HG03039 (cell line): ENCODE measurements around the gene SLC6A12.

Experiments
- ATAC-seq: cut with Tn5 transposase; IDR thresholded peaks from one replicate; pipeline ENCODE4 v1.9.1; 2021; ENCODE audit warnings: mild to moderate bottlenecking, moderate library complexity; ENCODE audit not compliant: unreplicated experiment

The SLC6A12 gene

DNA sequence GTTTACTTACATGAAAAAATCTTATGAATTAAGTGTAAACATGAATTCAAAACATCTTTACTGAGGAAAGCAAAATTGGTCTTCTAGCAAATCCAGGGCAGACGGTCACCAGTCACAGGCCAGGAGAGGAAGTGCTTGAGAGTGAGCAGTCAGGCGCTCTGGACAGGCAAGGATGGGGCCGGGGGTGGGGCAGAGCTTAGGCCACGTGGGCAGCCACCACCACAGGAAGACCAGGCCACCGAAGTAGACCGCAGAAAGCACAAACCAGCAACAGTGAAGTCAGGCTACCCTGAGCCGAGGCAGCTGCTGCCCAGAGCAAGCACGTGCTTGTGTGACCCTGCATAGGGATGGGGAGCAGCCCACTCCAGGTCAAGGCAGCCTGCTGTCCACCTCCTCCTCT is 33.5 kb downstream of the SLC6A12 start:
- ATAC-seq = no peak

DNA sequence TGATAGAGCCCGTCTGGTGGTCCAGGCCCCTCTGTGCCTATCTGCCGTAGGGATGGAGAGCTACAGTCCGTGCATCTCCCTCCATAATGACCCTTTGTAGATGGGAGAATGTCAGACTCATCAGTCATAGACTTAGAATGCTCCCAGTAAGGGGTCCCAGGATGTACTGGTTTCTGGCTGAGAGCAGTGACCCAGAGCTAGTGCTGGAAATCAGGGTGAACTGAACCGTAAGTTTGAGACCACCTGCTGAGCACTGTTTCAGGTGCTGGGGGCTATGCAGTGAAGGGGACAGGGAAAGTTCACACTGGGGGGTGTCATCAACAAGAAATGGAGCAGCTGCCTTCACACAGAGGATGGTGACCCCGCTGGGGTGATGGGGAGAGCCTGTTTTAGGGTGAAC is 34.1 kb downstream of the SLC6A12 start:
- no peak for ATAC-seq

DNA sequence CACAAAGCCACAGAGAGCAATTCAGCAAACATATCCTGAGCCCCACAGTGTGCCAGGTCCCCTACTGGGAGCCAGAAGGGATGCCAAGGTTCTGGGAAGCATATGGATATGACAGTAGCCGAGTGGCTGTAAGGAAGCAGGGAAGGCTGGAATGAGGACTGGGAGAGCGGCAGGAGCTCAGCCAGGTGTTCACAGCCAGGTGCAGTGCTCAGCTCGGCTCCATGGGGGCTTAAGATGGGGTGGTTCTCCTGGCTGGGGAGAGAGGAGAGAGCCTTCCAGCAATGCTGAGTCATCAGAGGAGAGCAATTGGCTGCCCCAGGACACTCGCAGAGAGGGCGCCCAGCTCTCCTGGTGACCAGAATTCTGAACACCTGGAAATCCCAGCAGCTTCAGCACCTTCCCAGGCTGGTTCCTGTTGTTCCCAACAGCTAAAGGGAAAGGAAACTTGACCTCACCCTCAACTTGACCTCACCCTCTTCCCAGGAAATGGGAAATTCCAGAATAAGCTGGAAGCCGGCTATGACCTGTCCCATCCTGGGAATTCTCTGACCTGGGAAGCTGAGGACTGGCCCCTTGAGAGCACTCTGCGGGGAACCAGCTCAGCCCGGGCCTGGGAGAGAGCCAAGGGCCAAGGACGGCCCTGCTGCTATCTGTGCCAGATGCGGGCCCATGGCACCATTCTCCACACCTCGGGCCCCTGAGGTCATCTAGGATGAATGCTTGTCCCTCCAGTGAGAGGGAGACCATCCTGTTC is 34.6 kb downstream of the SLC6A12 start:
- no peak for ATAC-seq

DNA sequence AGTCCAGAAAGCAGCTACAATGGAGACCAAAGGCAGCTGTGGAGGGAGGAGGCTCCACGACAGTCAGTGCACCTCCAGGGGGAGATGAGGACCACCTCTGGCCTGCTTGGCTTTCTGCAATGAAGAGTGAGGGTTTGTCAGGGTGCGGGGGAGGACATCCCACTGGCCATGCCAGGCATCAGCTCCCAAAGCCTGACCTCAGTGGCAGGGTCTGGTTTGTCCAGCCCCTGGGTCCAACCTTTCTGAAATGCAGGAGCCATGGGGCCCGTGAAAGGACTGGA is 35.2 kb downstream of the SLC6A12 start:
- no peak for ATAC-seq

DNA sequence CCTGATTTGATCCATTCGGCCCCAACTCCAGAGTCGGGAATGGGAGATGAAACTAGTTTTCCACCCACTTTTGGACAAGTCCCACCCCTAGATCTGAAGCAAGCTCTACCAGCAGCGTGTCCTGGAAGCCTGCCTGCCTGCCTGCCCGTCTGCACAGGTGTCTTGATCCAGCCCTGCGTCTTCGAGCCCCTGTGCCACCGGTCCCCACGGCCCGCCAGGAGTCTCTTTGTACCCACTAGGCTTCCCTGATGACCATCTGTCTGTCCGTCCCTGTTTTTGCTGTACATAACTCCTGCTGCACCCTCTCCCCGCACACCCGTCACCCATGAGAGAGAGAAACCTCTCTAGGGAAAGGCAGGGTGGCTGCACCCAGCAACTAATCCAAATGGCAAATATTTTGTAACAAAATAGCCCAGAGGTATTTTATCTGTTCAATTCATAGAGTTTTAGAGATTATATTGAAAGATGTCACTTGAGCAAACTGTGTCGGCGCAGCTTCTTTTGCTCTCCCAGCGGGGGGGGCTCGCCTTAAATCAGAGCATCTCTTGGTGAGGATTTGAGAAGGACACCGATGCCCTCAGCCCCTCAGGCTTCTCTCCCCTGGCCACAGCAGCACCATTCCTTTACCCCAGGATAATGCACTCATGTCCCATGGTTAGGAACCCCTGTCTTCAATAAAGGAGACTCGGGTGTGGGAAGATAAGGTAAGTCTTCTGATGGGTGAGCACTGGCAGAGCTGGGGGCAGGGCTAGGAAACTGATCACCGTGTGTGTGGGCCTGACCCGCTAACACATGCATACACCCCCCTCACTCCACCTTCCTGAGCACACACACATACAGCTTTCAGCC is 35.8 kb downstream of the SLC6A12 start:
- no peak for ATAC-seq

DNA sequence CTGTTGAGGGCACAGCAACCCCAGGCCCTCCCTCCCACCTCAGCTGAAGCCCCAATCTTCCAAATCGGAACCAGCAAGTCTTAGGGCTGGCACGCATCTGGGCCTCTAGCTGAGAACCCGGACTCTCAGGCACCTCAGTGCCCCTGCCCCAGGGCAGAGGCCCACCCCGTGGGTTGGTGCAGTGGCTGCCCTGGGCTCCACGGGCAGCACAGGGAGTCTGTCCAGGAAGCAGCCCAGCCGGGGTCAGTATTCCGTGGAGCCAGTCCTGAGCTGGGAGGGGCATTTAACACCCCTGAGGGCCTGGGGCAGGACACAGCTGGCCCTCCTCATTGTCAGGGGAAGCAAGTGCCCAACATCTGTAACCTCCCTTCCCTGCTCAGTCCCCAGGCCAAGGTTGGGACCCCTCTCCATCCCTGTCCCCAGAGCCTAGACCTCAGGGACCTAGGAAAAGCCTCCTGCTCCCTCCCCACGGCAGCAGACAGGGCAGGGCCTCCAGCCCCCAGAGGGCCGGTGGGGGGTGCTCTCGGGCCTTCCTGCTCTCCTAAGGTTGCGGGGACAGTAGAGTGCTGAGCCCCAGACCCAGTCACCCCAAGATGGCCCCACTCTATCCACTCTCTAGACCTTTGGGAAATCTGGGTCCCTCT is 36.5 kb downstream of the SLC6A12 start:
- ATAC-seq = no peak

DNA sequence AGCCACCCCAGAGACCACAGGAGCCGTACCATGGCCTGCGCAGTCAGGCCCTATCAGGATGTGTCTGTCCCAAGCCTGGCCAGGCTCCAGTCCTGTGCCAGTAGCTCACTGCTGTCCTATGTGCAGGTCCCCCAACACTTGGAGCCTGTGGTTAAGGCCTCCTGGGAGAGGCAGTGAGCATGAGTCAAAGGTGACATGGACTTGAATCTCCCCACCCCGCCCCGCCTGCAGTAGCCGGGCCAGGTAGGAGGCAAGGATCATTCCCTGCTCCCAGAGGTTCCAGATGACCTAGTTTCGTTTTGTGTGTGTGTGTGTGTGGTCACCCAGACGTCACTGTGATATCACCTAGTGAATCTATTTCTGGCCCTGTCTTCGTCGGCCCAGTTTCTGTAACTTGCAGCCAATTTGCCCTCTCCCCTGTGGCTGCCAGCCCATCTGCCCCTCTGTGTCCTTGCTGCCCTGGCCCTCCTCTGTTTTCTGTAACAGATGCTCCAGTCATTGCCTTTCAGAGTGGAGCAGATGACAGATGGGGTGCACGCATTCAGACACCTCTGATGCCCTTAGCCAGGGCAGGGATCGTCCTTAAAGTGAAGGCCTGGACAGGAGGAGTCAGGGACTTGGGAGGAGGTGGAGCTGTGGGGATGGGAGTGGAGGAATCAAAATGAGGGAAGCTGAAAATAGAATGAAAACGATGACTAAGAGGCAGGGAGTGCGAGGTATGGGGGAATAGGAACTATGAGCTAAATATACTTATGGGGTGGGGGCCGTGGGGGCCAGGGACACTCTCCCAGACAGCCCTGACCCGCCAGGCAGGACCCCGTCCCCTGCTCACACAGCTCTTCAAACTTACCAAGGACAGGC is 37.4 kb downstream of the SLC6A12 start:
- no peak for ATAC-seq

DNA sequence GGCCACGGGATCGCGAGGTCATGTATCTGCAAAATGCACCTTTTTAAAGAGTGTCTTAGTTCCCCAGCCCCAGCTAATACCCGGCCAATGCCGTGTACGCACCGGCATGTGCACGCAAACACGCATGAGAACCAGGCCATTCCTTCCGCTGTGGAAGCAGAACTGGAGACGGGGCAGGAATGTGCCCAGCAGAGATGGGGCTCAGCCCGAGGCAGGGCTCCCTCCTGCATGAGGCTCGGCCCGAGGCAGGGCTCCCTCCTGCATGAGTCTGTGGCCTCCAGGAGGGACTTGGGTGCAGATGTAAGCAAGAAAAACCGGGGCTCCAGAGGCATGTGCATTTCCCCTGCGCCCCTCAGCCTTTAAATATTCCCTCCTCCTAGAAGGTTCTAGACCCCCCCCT is 38.2 kb downstream of the SLC6A12 start:
- no peak for ATAC-seq

DNA sequence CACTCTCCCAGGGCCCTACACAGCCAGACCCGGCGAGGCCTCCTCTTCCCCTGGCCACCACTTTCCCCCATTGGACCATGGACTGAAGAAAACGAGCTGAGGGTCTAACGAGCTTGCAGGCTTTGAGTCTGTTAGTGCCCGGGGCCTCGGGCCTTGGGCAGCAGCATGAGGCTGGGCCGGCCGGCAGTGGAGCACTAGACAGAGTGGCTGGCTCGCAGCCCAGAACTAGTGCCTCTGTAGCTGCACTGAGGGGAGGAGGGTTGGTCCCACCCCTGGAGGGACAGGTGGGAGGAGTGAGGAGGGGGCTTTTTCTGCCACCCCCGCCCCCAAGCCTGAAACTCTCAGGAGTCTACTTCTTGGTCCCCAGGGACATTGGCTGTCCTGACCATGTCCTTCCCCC is 38.7 kb downstream of the SLC6A12 start:
- no peak for ATAC-seq

DNA sequence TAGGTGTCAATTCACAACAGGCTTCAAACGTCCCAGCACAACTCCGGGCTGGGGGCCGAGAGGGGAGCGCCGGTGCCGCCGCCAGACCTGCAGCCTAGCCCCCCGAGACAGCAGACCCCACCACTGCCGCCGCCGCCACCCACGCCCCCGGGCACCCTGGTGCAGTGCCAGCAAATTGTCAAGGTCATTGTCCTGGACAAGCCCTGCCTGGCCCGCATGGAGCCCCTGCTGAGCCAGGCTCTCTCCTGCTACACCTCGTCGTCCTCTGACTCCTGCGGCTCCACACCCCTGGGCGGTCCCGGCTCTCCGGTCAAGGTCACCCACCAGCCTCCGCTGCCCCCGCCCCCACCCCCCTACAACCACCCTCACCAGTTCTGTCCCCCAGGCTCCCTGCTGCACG is 39.4 kb downstream of the SLC6A12 start:
- no peak for ATAC-seq

DNA sequence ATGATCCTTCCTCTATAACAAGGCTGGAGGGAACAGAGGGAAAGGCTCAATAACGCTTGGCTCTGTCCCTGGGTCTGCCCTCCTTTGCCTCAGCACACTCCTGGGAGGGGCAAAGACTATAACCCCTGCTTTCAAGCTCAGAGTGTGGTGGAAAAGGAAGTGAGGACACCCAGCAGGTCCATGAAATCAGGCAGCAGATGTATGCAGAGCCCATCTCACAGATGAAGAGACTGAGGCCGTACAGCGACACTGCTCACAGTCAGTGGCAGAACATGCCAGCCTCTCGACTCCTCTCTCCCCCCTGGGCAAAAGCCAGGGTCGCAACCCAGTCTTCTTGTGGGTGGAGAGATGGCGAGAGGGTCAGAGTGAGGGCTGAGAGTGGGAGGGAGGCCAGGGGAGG is 39.8 kb downstream of the SLC6A12 start:
- ATAC-seq = no peak

DNA sequence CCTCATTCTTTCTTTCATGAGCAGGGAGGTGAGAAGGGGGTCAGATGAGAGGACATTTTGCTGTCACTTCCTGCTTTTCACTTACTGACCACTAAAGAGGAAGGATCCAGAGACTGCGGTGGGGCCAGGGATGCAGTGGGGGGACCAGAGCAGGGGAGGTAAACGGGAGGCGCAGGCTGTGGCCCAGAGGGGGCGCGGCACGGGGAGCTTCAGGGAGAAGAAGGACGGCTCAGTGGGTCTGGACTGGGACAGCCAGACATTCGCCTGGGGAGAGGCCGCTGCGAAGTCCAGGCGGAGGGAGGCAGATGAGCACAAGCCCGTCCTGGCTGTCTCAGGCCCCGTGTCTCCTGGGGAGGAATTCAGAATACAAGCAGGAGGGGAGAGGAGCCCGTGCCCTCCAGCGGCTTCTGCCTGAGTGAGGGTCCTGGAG is 41.2 kb downstream of the SLC6A12 start:
- ATAC-seq = no peak

DNA sequence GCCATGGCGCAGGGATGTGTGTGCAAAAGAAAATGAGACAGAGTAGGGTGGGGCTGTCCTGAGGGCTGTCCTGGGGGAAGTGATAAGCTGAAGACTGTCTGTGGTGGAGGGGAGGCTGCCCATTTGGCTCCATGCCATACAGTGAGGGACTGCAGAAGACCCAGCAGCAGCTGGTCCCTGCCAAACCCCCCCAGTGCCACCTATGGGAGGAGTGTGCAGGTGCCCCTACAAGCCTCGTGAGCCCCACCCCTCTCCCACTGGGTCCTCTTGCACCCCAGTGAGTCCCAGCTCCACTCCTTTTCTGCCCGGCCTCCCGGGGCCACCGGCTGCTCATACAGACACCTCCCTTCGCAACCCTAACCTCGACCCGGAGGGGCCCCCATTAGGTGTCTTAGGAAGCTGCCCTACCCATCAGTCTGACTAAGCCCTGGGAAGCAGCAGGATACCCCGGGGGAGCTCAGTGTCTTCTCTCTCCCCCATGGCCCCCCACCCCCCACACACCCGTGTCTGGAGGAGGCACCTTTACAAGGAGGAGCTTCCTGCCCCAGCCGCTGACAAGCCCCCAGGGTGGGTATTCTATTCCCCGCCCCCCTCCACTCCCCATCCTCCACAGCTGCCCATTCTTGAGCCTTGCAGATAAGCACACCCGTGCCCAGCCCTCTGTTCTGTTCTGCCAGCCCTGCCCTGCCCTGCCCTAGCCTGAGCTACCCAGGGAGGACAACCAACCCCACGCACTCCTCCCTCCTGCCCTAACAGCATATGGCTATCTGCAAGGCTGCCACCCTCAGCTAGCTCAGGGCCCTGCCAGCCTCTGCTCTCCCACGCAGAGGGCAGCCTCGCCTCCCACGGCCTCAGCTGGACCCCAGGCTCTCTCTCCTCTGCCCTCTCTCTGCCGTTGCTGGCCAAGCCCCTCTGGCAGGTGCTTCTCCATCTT is 41.9 kb downstream of the SLC6A12 start:
- ATAC-seq = no peak

DNA sequence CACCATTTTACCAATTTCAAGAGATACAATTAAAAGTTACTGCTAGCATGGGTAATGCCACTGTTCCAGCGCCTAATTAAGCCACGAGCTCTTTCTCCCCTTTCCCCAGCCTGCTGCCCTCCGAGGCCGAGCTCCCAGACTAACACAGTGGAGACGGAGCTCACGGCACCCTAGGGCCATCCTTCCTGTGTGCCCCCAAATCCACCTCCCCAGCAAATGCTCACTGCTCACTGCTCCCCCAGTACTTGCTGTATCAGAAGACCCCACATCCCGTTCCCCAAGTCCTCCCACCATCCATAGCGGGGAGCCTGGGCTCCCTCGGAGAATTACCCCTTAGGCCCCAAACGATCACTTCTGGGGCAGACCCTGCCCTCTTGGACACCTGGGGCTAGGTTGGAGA is 42.7 kb downstream of the SLC6A12 start:
- ATAC-seq = no peak

DNA sequence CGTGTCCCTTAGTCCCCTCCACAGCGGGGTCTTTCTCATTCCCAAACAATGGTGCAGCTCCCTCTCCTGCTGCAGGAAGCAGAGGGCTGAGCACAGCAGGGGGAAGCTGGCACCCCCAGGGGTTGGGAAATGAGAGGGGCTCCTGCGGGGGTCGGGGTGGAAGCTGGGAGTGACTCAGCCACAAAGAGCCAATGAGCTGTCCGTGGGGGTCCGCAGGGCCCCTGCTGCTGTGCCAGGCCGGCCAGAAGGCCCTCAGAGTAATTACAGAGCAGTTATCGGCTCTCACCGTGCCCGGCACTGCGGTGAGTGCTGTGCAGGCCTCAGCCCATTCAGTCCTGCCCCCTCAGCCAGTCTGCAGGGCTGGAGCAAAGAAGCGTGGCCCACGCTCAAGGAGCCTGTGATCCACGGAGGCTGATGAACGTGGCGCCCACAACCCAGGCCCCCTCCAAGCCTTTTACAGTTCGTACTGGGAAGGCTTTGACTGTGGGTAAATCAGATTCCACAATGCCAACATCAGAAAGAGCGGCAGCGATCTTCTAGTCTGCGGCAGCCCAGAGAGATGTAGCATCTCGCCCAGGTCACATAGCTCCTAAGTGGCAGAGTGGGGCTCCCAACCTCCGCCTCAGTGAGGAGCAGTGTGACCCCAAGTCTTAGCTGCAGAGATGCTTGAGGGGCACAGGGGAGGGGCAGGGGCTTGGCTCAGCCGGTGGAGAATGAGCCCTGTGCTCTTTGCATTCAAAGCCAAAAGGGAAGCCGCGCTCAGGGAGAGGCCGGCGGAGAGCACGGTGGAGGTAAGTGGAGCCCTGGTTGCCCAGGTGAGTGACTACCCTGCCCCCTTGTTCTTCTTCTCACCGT is 43.4 kb downstream of the SLC6A12 start:
- ATAC-seq = no peak

DNA sequence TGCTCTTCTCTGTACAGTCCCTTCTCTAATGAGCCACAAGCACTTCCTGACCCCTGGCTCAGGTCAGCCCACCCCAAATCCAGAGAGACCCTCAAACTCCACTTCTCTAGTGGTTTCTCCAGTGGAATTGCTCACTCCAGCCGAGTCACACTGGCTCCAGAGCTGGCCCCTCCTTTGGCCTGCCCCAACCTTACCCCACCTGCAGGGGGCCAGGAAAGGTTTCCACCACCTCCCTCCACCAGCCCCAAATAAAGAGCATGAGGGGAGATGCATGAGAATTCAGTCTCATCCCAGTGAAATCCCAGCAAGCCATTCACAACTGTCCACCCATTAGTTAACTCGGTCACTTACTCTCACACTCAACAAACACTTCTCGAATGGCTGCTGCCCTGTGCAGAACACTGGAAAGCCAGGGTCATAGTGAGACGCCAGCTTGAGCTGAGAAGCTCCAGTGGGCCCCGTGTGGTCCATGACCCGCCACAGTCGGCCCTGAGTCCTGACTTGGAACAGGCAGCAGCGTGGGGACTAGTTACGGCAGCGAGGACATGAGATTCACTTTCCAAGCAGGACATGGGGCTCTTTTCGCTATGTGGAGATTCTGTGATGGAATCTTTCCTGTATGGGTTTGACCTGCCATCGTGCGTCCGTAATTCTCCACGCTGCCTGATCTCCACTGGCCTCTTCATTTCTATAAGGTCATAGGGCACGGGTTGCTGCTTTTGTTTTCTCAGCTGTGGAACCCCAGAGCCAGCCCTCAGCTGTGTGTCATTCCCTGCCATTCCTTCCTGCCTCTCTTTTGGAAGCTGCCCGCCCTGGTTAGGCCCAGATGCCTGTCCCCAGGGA is 44.2 kb downstream of the SLC6A12 start:
- no peak for ATAC-seq

DNA sequence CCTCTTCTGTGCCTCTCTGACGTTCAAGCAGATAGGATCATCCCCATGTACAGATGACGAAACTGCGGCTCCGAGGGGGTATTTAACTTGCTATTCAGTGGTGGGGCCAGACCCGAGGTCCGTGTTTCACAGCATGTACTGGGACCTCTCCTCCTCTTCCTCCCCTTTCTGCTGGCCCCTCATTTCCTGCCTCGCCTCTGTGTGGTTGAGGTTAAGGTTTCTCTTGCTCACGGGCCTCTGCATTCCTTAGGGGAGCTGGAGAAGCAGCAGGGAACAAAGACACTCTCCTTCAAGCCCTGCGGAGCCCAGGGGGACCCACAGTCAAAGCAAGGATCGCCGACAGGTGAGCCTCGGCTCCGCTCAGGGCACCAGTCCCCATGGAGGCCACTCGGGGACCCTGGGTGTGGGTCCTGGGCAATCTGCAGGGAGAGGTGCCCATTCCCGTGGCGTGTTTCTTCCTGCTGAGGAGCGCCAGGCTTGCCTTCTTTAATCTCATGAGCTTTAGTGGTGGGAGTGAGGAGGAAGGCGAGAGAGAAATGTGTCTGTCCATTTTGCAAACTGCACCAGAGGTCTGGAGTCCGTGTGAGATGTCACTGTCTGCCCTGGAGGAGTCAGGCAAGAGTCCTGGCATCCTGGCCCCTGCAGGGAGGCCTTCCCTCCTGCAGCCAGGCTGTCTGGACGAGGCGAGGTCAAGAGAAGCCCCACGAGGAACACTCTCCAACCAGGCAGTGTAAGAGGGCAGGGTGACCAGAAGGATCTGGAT is 45.0 kb downstream of the SLC6A12 start:
- ATAC-seq = no peak
